A549 (cell line): Measurements from ENCODE around the gene ARFGEF3. TPM values are rescaled to one million over a fixed set of nuclear protein-coding genes. Genes with fewer than 3 reads are reported as not detected.

Experiments
- ATAC-seq, 2 experiments: fragments of 200-7000 bp in 1 of 2; fragments of >200 bp in 1 of 2; cut with Nextera tagmentation in 1 of 2; cut with Tn5 transposase in 1 of 2; 3 replicates each; pipeline versions ENCODE4 v1.8.0 to v1.9.1; 2018 to 2020; ENCODE audit warnings: mild to moderate bottlenecking in 1 of 2, moderate library complexity in 1 of 2
- CTCF ChIA-PET: fragments of 300-600 bp; sonication (Branson Sonifier 250); formaldehyde crosslinking; extraction: SDS; loops from one replicate; lab custom pipeline; 2021; ENCODE audit warnings: antibody characterized with exemption, inconsistent platforms; lab: Yijun Ruan, JAX
- POLR2A ChIA-PET: fragments of 350-600 bp; formaldehyde crosslinking; extraction: SDS; loops from one replicate; lab custom pipeline; 2021; ENCODE audit warnings: antibody characterized with exemption, inconsistent platforms; lab: Yijun Ruan, JAX
- DNase-seq, 2 experiments: peaks; one replicate each; pipeline versions ENCODE4 v3.0.0 to v3.0.0-alpha.2; 2011 to 2016; ENCODE audit warnings: low read depth in 1 of 2, low spot score in 1 of 2
- FAIRE-seq: peaks from 2 replicates; lab custom pipeline; 2011; peaks lifted over from hg19 to GRCh38; lab: Jason Lieb, UNC
- H3K27ac ChIP-seq, 2 experiments: fragments of >200 bp; sonication (Bioruptor Twin); formaldehyde crosslinking; 3 replicates each; pipeline ENCODE4 v1.5.1; 2016 to 2017
- H3K4me1 ChIP-seq: fragments of >200 bp; sonication (Bioruptor Twin); formaldehyde crosslinking; 3 replicates; pipeline ENCODE4 v1.6.1; 2016
- H3K4me2 ChIP-seq: fragments of >200 bp; sonication (Bioruptor Twin); formaldehyde crosslinking; 3 replicates; pipeline ENCODE4 v1.6.1; 2016
- H3K4me3 ChIP-seq: fragments of >200 bp; sonication (Bioruptor Twin); formaldehyde crosslinking; 3 replicates; pipeline ENCODE4 v1.5.1; 2016
- H3K9me3 ChIP-seq: fragments of >200 bp; sonication (Bioruptor Twin); formaldehyde crosslinking; 3 replicates; pipeline ENCODE4 v1.6.1; 2016
- BHLHE40 ChIP-seq: IDR thresholded peaks from 2 replicates; pipeline ENCODE4 v1.6.1; 2012; ENCODE audit warnings: low read depth, low read length, inconsistent platforms
- CBX2 ChIP-seq: fragments of 200-600 bp; sonication (generic); IDR thresholded peaks from 2 replicates; pipeline ENCODE4 v1.6.1; 2016; ENCODE audit warnings: low read depth, mild to moderate bottlenecking, borderline replicate concordance
- CEBPB ChIP-seq, 2 experiments: fragments of >200 bp in 1 of 2; sonication (Bioruptor Twin) in 1 of 2; formaldehyde crosslinking in 1 of 2; IDR thresholded peaks; 2 replicates each; pipeline ENCODE4 v1.6.1; 2012 to 2016
- CHD4 ChIP-seq: fragments of 200-600 bp; sonication (generic); IDR thresholded peaks from 2 replicates; pipeline ENCODE4 v1.6.1; 2016; ENCODE audit warnings: antibody characterized with exemption, mild to moderate bottlenecking, borderline replicate concordance
- EHF ChIP-seq: fragments of 250-450 bp; sonication (Bioruptor Pico); IDR thresholded peaks from 2 replicates; pipeline ENCODE4 v1.5.0; 2020; ENCODE audit warnings: mild to moderate bottlenecking
- FOSB ChIP-seq: fragments of 250-450 bp; sonication (Bioruptor Pico); IDR thresholded peaks from 2 replicates; pipeline ENCODE4 v1.5.0; 2020; ENCODE audit warnings: mild to moderate bottlenecking, moderate library complexity
- FOXS1 ChIP-seq: fragments of 250-450 bp; sonication (Bioruptor Pico); IDR thresholded peaks from 2 replicates; pipeline ENCODE4 v1.5.0; 2020; ENCODE audit warnings: mild to moderate bottlenecking, moderate library complexity
- HDAC2 ChIP-seq: fragments of 200-600 bp; sonication (generic); IDR thresholded peaks from 2 replicates; pipeline ENCODE4 v1.6.1; 2016
- HES2 ChIP-seq: fragments of >200 bp; sonication (Bioruptor Twin); formaldehyde crosslinking; IDR thresholded peaks from 2 replicates; pipeline ENCODE4 v1.6.1; 2016
- HOXA7 ChIP-seq: fragments of 250-450 bp; sonication (Bioruptor Pico); IDR thresholded peaks from 2 replicates; pipeline ENCODE4 v1.5.0; 2020; ENCODE audit warnings: mild to moderate bottlenecking, moderate library complexity
- HOXB13 ChIP-seq: fragments of 250-450 bp; sonication (Bioruptor Pico); IDR thresholded peaks from 2 replicates; pipeline ENCODE4 v1.5.0; 2020; ENCODE audit warnings: low read depth, mild to moderate bottlenecking, moderate library complexity
- JUNB ChIP-seq: fragments of >200 bp; sonication (Bioruptor Twin); formaldehyde crosslinking; IDR thresholded peaks from 2 replicates; pipeline ENCODE4 v1.6.1; 2016
- KDM1A ChIP-seq: fragments of 200-600 bp; sonication (generic); IDR thresholded peaks from 2 replicates; pipeline ENCODE4 v1.6.1; 2016; ENCODE audit warnings: low read depth, mild to moderate bottlenecking
- MAZ ChIP-seq: fragments of 150-350 bp; IDR thresholded peaks from 2 replicates; pipeline ENCODE4 v1.6.1; 2014; ENCODE audit warnings: antibody characterized with exemption, low read depth, low read length, borderline replicate concordance
- MYC ChIP-seq: IDR thresholded peaks from 2 replicates; pipeline ENCODE4 v1.6.1; 2012; ENCODE audit warnings: mild to moderate bottlenecking, inconsistent platforms, low read length, improper control_type of control experiment, borderline replicate concordance
- NFE2L2 ChIP-seq: fragments of 150-350 bp; conservative IDR thresholded peaks from 2 replicates; pipeline ENCODE4 v1.6.1; 2014; ENCODE audit warnings: low read length
- NPAS2 ChIP-seq: fragments of 250-450 bp; sonication (Bioruptor Pico); IDR thresholded peaks from 2 replicates; pipeline ENCODE4 v1.8.0; 2022; ENCODE audit warnings: mild to moderate bottlenecking, moderate library complexity, borderline replicate concordance
- NR3C1 ChIP-seq: fragments of >200 bp; sonication (Bioruptor Twin); formaldehyde crosslinking; IDR thresholded peaks from 3 replicates; pipeline ENCODE4 v1.6.1; 2017
- PHF8 ChIP-seq: fragments of 200-600 bp; sonication (generic); IDR thresholded peaks from 2 replicates; pipeline ENCODE4 v1.6.1; 2016; ENCODE audit warnings: low read depth, mild to moderate bottlenecking, antibody characterized with exemption, moderate library complexity, borderline replicate concordance
- POLR2A ChIP-seq: IDR thresholded peaks from 2 replicates; pipeline ENCODE4 v1.6.1; 2012; ENCODE audit warnings: mild to moderate bottlenecking, low read length
- RNF2 ChIP-seq: fragments of 200-600 bp; sonication (generic); IDR thresholded peaks from 2 replicates; pipeline ENCODE4 v1.6.1; 2016; ENCODE audit warnings: low read depth, mild to moderate bottlenecking, antibody characterized with exemption, moderate library complexity, borderline replicate concordance
- SREBF2 ChIP-seq: fragments of 450-650 bp; IDR thresholded peaks from 2 replicates; pipeline ENCODE4 v1.6.1; 2014; ENCODE audit warnings: mild to moderate bottlenecking, moderate library complexity
- TFCP2L1 ChIP-seq: fragments of 250-450 bp; sonication (Bioruptor Pico); IDR thresholded peaks from 2 replicates; pipeline ENCODE4 v1.5.0; 2021; ENCODE audit warnings: mild to moderate bottlenecking
- TP53 ChIP-seq: fragments of 250-450 bp; sonication (Bioruptor Pico); IDR thresholded peaks from 2 replicates; pipeline ENCODE4 v1.5.0; 2021; ENCODE audit warnings: mild to moderate bottlenecking, moderate library complexity
- ZC3H11A ChIP-seq: fragments of 450-650 bp; IDR thresholded peaks from 2 replicates; pipeline ENCODE4 v1.6.1; 2014; ENCODE audit warnings: antibody characterized with exemption, mild to moderate bottlenecking
- WGBS: methylation state at CpG from one replicate; pipeline ENCODE4 v1.1.6; 2017; ENCODE audit errors: missing lambda C conversion rate; 5-methylcytosine and 5-hydroxymethylcytosine counted together
- polyA plus RNA-seq, 4 experiments: library from polyadenylated mRNA; depleted of rRNA in 3 of 4; stranded (reverse); fragments of >200 nt; fragmentation: RNase III in 1 of 4; extraction: RNeasy Plus Mini Kit Qiagen cat#74134 plus additional on column Dnase treatment in 1 of 4; gene quantifications; 2 replicates in 3 of 4; 3 replicates in 1 of 4; pipeline ENCODE4 v1.2.3, GENCODE V29; 2011 to 2017
- TF ChIP-seq, protein P1 (sequence below): fragments of 250-450 bp; sonication (Bioruptor Pico); IDR thresholded peaks from 2 replicates; pipeline ENCODE4 v1.5.0; 2020; ENCODE audit warnings: low read depth, mild to moderate bottlenecking, moderate library complexity

The ARFGEF3 gene
- polyA plus RNA-seq, 2 of the 4 experiments (the other 2 are of a cell fraction), result 0.15 to 0.83 TPM

DNA sequence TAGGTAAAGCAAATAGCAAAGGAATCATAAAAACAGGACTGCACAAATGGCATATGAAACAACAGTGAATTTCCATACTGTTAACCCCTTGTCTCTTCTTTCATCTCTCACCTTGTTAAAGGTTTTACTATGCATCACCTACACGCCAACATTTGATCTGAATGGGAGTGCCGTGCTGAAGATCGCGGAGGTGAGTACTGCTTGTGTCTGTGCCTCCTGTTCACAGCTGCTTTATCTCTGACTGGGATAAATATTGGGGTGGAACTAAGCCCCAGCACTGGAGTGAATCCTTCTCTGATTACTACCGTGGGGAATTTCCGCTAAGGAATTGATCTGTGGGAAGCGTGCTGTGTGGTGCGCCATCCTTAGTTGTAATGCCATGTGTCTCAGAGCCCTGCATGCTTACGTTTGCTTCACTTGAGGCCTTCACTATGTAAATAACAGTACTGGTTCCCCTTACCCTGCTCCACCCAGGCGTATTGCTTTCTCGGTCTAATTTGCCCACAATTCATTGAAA, 68.0 kb downstream of the ARFGEF3 start:
- H3K9me3 ChIP-seq, result no peaks in the 10 kb centered on the region
- H3K27ac ChIP-seq, result no peak overlapping the region
- ATAC-seq (no peak), FAIRE-seq (no peak), DNase-seq (no peak)
- ChIA-PET CTCF (no interaction called here), POLR2A (no interaction called here)
- 0 out of 3 replicates have a peak, but pooled peaks cover 6% of the 10 kb centered on the region for H3K4me1 ChIP-seq
- TF ChIP-seq TP53 (CRISPR knock-in tag) (no peak), MYC (no peak), HDAC2 (no peak), PHF8 (no peak), CBX2 (no peak), EHF (CRISPR knock-in tag) (no peak), RNF2 (no peak), TFCP2L1 (CRISPR knock-in tag) (no peak), SREBF2 (no peak), KDM1A (no peak), NFE2L2 (no peak), ZC3H11A (no peak), HOXA7 (CRISPR knock-in tag) (no peak), FOXS1 (no peak), MAZ (no peak), FOSB (CRISPR knock-in tag) (no peak), HES2 (no peak), NR3C1 (no peak), JUNB (no peak), POLR2A (no peak)
- H3K4me3 ChIP-seq, result no peak overlapping the region
- WGBS, result 90% methylated on average over 11 of the region's 11 CpGs
- H3K4me2 ChIP-seq, result no peak overlapping the region

- POLR2A ChIA-PET, result no interaction called here
- ATAC-seq (no peak), FAIRE-seq (no peak), DNase-seq (no peak)
- Histone ChIP-seq H3K27ac (no peak overlapping the region), H3K4me1 (0 out of 3 replicates have a peak, but pooled peaks cover 6% of the 10 kb centered on the region), H3K9me3 (no peaks in the 10 kb centered on the region), H3K4me3 (no peak overlapping the region), H3K4me2 (no peak overlapping the region)
- CTCF ChIA-PET, result no interaction called here
- TF ChIP-seq NFE2L2 (no peak), BHLHE40 (no peak), FOXS1 (no peak)
These were observed 68.5 kb downstream of the ARFGEF3 start for GRCh38 chr6:138230221-138230620.

DNA sequence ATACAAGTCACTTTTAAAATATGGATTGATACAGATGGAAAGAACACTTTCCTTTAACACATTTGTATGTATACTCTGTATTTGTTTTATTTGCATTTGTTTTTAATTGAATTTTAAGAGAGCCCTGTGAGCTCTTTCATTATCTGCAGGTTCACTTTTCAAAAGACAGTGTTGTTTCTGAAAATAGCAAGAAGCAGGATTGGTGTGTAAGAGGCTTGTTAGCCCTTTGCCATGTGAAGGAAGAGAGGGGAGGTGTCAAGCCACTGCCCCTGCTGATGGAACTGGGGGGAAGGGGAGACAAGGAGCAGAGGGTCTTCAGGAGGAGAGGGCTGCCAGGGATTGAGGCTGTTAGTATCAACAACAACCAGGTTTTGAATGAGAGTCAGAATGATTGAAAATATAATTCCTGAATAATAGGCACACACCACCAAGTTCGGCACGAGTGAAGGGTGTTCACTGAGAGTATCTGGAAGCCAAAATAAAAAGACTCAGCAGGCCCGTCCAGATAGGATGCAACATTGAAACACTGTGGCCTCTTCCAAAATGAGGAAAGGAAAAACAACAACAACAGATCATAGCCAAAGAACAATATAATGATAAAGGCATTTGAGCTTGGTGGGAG, 69.1 kb downstream of the ARFGEF3 start:
- Histone ChIP-seq H3K4me1 (0 out of 3 replicates have a peak, but pooled peaks cover 6% of the 10 kb centered on the region), H3K27ac (no peak overlapping the region), H3K4me2 (no peak overlapping the region), H3K4me3 (no peak overlapping the region)
- ChIA-PET POLR2A (no interaction called here), CTCF (no interaction called here)
- FAIRE-seq, result no peak
- no peak for ATAC-seq
- DNase-seq, result no peak
- 78% methylated on average over 3 of the region's 3 CpGs for WGBS
- TF ChIP-seq CHD4 (no peak), HOXB13 (CRISPR knock-in tag) (no peak), ZC3H11A (no peak), TP53 (CRISPR knock-in tag) (no peak), CEBPB (IDR thresholded peaks at IDR 0.05) (no peak), NPAS2 (CRISPR knock-in tag) (no peak), TFCP2L1 (CRISPR knock-in tag) (no peak)
- TF ChIP-seq, protein P1, sequence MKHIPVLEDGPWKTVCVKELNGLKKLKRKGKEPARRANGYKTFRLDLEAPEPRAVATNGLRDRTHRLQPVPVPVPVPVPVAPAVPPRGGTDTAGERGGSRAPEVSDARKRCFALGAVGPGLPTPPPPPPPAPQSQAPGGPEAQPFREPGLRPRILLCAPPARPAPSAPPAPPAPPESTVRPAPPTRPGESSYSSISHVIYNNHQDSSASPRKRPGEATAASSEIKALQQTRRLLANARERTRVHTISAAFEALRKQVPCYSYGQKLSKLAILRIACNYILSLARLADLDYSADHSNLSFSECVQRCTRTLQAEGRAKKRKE (CRISPR knock-in tag), result no peak
- TF ChIP-seq, all 56 proteins: peak for 0
- H3K9me3 ChIP-seq, result no peaks in the 10 kb centered on the region
